Endothelial cell (in vitro differentiated cells): ENCODE measurements around the gene SDCCAG8. TPM values are rescaled to one million over a fixed set of nuclear protein-coding genes. Genes with fewer than 3 reads are reported as not detected.

Source experiments
- DNase-seq: peaks from one replicate; pipeline ENCODE4 v3.0.0; 2021; ENCODE audit warnings: low spot score
- H3K27ac Mint-ChIP-seq: one replicate; pipeline ENCODE4 v1.8.0; 2021; ENCODE audit warnings: mixed read lengths, inconsistent platforms; ENCODE audit not compliant: unreplicated experiment
- H3K27me3 Mint-ChIP-seq: one replicate; pipeline ENCODE4 v1.8.0; 2021; ENCODE audit warnings: mild to moderate bottlenecking, moderate library complexity, mixed read lengths, inconsistent platforms; ENCODE audit not compliant: unreplicated experiment
- H3K36me3 Mint-ChIP-seq: one replicate; pipeline ENCODE4 v1.8.0; 2021; ENCODE audit warnings: mild to moderate bottlenecking, low read depth, mixed read lengths, inconsistent platforms; ENCODE audit not compliant: unreplicated experiment
- H3K4me1 Mint-ChIP-seq: one replicate; pipeline ENCODE4 v1.8.0; 2021; ENCODE audit warnings: mild to moderate bottlenecking, mixed read lengths, inconsistent platforms; ENCODE audit not compliant: unreplicated experiment
- H3K4me3 Mint-ChIP-seq: one replicate; pipeline ENCODE4 v1.8.0; 2021; ENCODE audit warnings: mild to moderate bottlenecking, mixed read lengths, inconsistent platforms; ENCODE audit not compliant: unreplicated experiment
- H3K9me3 Mint-ChIP-seq: one replicate; pipeline ENCODE4 v1.8.0; 2021; ENCODE audit warnings: mixed read lengths, inconsistent platforms; ENCODE audit not compliant: unreplicated experiment
- total RNA-seq: library from RNA; stranded (reverse); fragmentation: NEBNext Ultra II Directional; extraction: Animal tissue kit (Norgen Biotek cat#: 25700); gene quantifications from one replicate; pipeline ENCODE4 v1.2.1, GENCODE V29; 2021; ENCODE audit not compliant: unreplicated experiment
- TF ChIP-seq, protein P1 (sequence below): fragments of 200-600 bp; sonication (generic); IDR thresholded peaks from one replicate; pipeline ENCODE4 v1.5.0; 2021; ENCODE audit warnings: antibody characterized with exemption; ENCODE audit not compliant: unreplicated experiment

Gene SDCCAG8
- total RNA-seq, 1 donor from 2014 or later: 41.9 TPM

- H3K27ac Mint-ChIP-seq: no peak overlapping the region
- no peaks in the 10 kb centered on the region for H3K27me3 Mint-ChIP-seq
- TF ChIP-seq, protein P1, sequence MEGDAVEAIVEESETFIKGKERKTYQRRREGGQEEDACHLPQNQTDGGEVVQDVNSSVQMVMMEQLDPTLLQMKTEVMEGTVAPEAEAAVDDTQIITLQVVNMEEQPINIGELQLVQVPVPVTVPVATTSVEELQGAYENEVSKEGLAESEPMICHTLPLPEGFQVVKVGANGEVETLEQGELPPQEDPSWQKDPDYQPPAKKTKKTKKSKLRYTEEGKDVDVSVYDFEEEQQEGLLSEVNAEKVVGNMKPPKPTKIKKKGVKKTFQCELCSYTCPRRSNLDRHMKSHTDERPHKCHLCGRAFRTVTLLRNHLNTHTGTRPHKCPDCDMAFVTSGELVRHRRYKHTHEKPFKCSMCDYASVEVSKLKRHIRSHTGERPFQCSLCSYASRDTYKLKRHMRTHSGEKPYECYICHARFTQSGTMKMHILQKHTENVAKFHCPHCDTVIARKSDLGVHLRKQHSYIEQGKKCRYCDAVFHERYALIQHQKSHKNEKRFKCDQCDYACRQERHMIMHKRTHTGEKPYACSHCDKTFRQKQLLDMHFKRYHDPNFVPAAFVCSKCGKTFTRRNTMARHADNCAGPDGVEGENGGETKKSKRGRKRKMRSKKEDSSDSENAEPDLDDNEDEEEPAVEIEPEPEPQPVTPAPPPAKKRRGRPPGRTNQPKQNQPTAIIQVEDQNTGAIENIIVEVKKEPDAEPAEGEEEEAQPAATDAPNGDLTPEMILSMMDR: no peak
- H3K9me3 Mint-ChIP-seq: no peaks in the 10 kb centered on the region
- H3K36me3 Mint-ChIP-seq: peaks cover 11% of the 10 kb centered on the region
- DNase-seq: no peak
- H3K4me3 Mint-ChIP-seq: no peak overlapping the region
- no peaks in the 10 kb centered on the region for H3K4me1 Mint-ChIP-seq
These were observed 98.8 kb downstream of the SDCCAG8 start for GRCh38 chr1:243354511-243355153.

GRCh38 chr1:243363832-243364231 lies 108.0 kb downstream of the SDCCAG8 start:
- Mint-ChIP-seq H3K4me3 (no peak overlapping the region), H3K27ac (no peak overlapping the region), H3K9me3 (no peaks in the 10 kb centered on the region), H3K27me3 (peaks cover 2% of the 10 kb centered on the region), H3K36me3 (peaks cover 8% of the 10 kb centered on the region), H3K4me1 (no peaks in the 10 kb centered on the region)
- TF ChIP-seq, protein P1: no peak
- DNase-seq: no peak

DNA sequence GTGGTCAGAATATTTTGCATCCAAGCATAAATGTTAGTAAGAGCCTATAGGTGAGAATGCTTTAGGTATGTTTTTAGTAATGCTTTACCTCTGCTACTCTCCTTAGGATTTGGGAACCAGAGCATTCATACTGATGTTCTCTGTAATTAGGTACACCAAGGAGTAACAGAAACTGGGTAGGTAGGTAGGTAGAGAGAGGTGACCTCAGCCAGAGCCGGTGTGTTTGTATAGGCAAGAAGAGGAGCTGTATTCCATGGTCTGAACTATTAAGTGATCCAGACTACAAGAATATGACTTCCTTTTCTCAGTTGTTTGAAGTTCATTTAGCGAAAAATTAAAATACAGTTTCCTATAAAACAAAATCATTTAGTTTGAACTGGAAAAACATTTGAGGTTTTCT lies 108.5 kb downstream of the SDCCAG8 start:
- H3K4me1 Mint-ChIP-seq: no peaks in the 10 kb centered on the region

GRCh38 chr1:243364866-243365265 lies 109.0 kb downstream of the SDCCAG8 start:
- DNase-seq: no peak
- TF ChIP-seq, protein P1: no peak
- Mint-ChIP-seq H3K4me3 (no peak overlapping the region), H3K36me3 (peaks cover 8% of the 10 kb centered on the region), H3K4me1 (no peaks in the 10 kb centered on the region), H3K27ac (no peak overlapping the region), H3K27me3 (peaks cover 2% of the 10 kb centered on the region), H3K9me3 (no peaks in the 10 kb centered on the region)

More for the DNA sequence above, 108.5 kb downstream of the SDCCAG8 start:
- Mint-ChIP-seq H3K27ac (no peak overlapping the region), H3K36me3 (peaks cover 8% of the 10 kb centered on the region), H3K4me3 (no peak overlapping the region), H3K27me3 (peaks cover 2% of the 10 kb centered on the region), H3K9me3 (no peaks in the 10 kb centered on the region)
- no peak for DNase-seq
- TF ChIP-seq, protein P1: no peak

GRCh38 chr1:243367314-243367713 lies 111.5 kb downstream of the SDCCAG8 start:
- Mint-ChIP-seq H3K27me3 (peaks cover 2% of the 10 kb centered on the region), H3K4me3 (no peak overlapping the region), H3K9me3 (no peaks in the 10 kb centered on the region), H3K4me1 (no peaks in the 10 kb centered on the region), H3K36me3 (no peaks in the 10 kb centered on the region), H3K27ac (no peak overlapping the region)
- TF ChIP-seq, protein P1: no peak
- DNase-seq: no peak
